GM12892 (cell line): Measurements from ENCODE around the gene ISLR.
"Not testable (repeated sequence)": the region's sequence is repeated elsewhere in the genome, so short reads cannot be mapped to it uniquely, and the experiment has no call there.

Source experiments
- DNase-seq: peaks from one replicate; pipeline ENCODE4 v3.0.0; 2011; ENCODE audit not compliant: insufficient read length
- FAIRE-seq: peaks from 2 replicates; lab custom pipeline; 2011; peaks lifted over from hg19 to GRCh38; lab: Jason Lieb, UNC
- POLR2A ChIP-seq: IDR thresholded peaks from 2 replicates; pipeline ENCODE4 v1.6.1; 2011; ENCODE audit warnings: low read depth, low read length, control low read depth
- POLR2AphosphoS5 ChIP-seq: IDR thresholded peaks from 2 replicates; pipeline ENCODE4 v1.6.1; 2011; ENCODE audit warnings: low read depth, low read length, control low read depth
- TAF1 ChIP-seq: IDR thresholded peaks from 2 replicates; pipeline ENCODE4 v1.6.1; 2011; ENCODE audit warnings: low read depth, mild to moderate bottlenecking, control low read depth, low read length, borderline replicate concordance

The ISLR gene

GRCh38 chr15:74146277-74146800 is 27.2 kb upstream of the ISLR start:
- DNase-seq: no peak
- TF ChIP-seq POLR2AphosphoS5 (no peak), POLR2A (no peak), TAF1 (no peak)
- FAIRE-seq: no peak

GRCh38 chr15:74147051-74147450 is 26.5 kb upstream of the ISLR start:
- FAIRE-seq: no peak
- DNase-seq: no peak
- no peak for TF ChIP-seq POLR2AphosphoS5
- TF ChIP-seq POLR2A: no peak
- TF ChIP-seq TAF1: no peak

GRCh38 chr15:74155766-74156417 is 17.6 kb upstream of the ISLR start:
- no peak for FAIRE-seq
- DNase-seq: no peak
- TF ChIP-seq TAF1 (no peak), POLR2A (no peak), POLR2AphosphoS5 (no peak)

- FAIRE-seq (peak; percentile 84), DNase-seq (no peak)
- TF ChIP-seq POLR2AphosphoS5 (no peak), POLR2A (no peak), TAF1 (no peak)
Observed at GRCh38 chr15:74156678-74157411, 16.7 kb upstream of the ISLR start.

- no peak for DNase-seq
- TF ChIP-seq POLR2A (no peak), POLR2AphosphoS5 (no peak), TAF1 (no peak)
- FAIRE-seq: peak; percentile 81
Observed at GRCh38 chr15:74157868-74158827, 15.4 kb upstream of the ISLR start.

- DNase-seq: no peak
- no peak for TF ChIP-seq POLR2A
- no peak for TF ChIP-seq POLR2AphosphoS5
- TF ChIP-seq TAF1: no peak
- peak; percentile 91 for FAIRE-seq
Observed at GRCh38 chr15:74158855-74159650, 14.5 kb upstream of the ISLR start.

- FAIRE-seq (peak; percentile 56), DNase-seq (no peak)
- TF ChIP-seq POLR2A: no peak
- no peak for TF ChIP-seq POLR2AphosphoS5
- no peak for TF ChIP-seq TAF1
Observed at GRCh38 chr15:74159773-74160172, 13.7 kb upstream of the ISLR start.

- FAIRE-seq, DNase-seq: not testable (repeated sequence)
Observed at GRCh38 chr15:74160390-74160789, 13.1 kb upstream of the ISLR start.

GRCh38 chr15:74162195-74162536 is 11.3 kb upstream of the ISLR start:
- DNase-seq, FAIRE-seq: not testable (repeated sequence)

GRCh38 chr15:74165461-74165860 is 8.0 kb upstream of the ISLR start:
- TF ChIP-seq POLR2AphosphoS5 (no peak), TAF1 (no peak), POLR2A (no peak)
- FAIRE-seq (no peak), DNase-seq (no peak)

GRCh38 chr15:74167891-74168331 is 5.6 kb upstream of the ISLR start:
- FAIRE-seq (peak; percentile 24), DNase-seq (no peak)
- TF ChIP-seq POLR2AphosphoS5 (no peak), POLR2A (no peak), TAF1 (no peak)

- DNase-seq: no peak
- no peak for TF ChIP-seq POLR2A
- TF ChIP-seq TAF1: no peak
- no peak for TF ChIP-seq POLR2AphosphoS5
- FAIRE-seq: no peak
Observed at GRCh38 chr15:74168711-74169126, 4.8 kb upstream of the ISLR start.
